Heart left ventricle (tissue), 13 donors: ENCODE results near the gene COX5B.

Experiments
- POLR2A ChIP-seq, 2 donors: fragments of 450-650 bp; IDR thresholded peaks; one replicate each; pipeline ENCODE4 v1.6.1; 2017; ENCODE audit warnings: antibody characterized with exemption in 2 of 2, mild to moderate bottlenecking in 2 of 2, moderate library complexity in 2 of 2
- TF ChIP-seq, protein P1 (sequence below), 12 donors: fragments of 200-600 bp; sonication (generic) in 4 of 12; IDR thresholded peaks; one replicate each; pipeline versions ENCODE4 v1.5.0 to v1.8.0; 2018 to 2022; ENCODE audit warnings: antibody characterized with exemption in 12 of 12, mild to moderate bottlenecking in 5 of 12
- donor health status: ischemic (EF 13 %, LVEDD 7.1; RV severe dilation, severe dysfunction).
- donor health status: DM: no; HTN: yes; CAD: no.
- donor health status: DM: no; HTN: no; CAD: no.
- donor health status: ischemic (EF 25% LVEDD 6.9; RV normal size, moderate dysfunction).
- donor health status: ischemic (EF 25% LVEDD 5.7; RV mildly dilated, moderate dysfunction).
- donor health status: ischemic (EF 35%, LVEDD 5.7; RV mildly dilated, moderate dysfunction).
- donor health status: nonischemic (EF 11% LVEDD 7.7; RV severe dilation, severe dysfunction).
- donor health status: DM: yes; HTN: yes; CAD: no.
- donor health status: PGD.
- donor health status: ischemic (EF 29% LVEDD 5.4; RV normal size, mild dysfunction).
- donor health status: nonischemic (EF 23%, LVEDD 6.1; RV moderate dilation, normal function).

DNA sequence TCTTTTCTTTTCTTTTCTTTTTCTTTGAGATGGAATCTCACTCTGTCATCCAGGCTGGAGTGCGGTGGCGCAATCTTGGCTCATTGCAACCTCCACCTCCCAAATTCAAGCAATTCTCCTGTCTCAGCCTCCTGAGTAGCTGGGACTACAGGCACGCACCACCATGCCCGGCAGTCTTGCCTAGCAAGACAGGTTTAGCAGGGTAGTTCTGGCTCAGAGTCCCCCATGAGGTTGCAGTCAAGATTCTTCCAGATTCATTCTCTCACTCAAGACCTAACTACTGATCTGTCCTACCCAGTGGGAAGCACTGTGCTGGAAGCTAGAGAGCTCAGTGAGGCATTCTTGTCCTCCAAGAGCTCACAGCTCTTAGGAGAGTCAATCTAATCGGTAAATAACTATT is 49.9 kb downstream of the COX5B start:
- TF ChIP-seq, protein P1, sequence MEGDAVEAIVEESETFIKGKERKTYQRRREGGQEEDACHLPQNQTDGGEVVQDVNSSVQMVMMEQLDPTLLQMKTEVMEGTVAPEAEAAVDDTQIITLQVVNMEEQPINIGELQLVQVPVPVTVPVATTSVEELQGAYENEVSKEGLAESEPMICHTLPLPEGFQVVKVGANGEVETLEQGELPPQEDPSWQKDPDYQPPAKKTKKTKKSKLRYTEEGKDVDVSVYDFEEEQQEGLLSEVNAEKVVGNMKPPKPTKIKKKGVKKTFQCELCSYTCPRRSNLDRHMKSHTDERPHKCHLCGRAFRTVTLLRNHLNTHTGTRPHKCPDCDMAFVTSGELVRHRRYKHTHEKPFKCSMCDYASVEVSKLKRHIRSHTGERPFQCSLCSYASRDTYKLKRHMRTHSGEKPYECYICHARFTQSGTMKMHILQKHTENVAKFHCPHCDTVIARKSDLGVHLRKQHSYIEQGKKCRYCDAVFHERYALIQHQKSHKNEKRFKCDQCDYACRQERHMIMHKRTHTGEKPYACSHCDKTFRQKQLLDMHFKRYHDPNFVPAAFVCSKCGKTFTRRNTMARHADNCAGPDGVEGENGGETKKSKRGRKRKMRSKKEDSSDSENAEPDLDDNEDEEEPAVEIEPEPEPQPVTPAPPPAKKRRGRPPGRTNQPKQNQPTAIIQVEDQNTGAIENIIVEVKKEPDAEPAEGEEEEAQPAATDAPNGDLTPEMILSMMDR (IDR thresholded peaks at IDR 0.05) = no peak
- no peak for TF ChIP-seq POLR2A (IDR thresholded peaks at IDR 0.05)
